H7 (cell line): Measurements from ENCODE around the gene UBXN6. TPM values are rescaled to one million over a fixed set of nuclear protein-coding genes. Genes with fewer than 3 reads are reported as not detected.

Source experiments
- DNase-seq: peaks from one replicate; pipeline ENCODE4 v3.0.0; 2012
- H3K27me3 ChIP-seq: 2 replicates; pipeline ENCODE4 v1.6.0; 2011; ENCODE audit warnings: mild to moderate bottlenecking, low read length; ENCODE audit not compliant: control insufficient read depth, insufficient read depth
- H3K36me3 ChIP-seq: replicated peaks from 2 replicates; pipeline ENCODE4 v1.5.1; 2011; ENCODE audit warnings: low read length; ENCODE audit not compliant: control insufficient read depth, insufficient read depth
- H3K4me3 ChIP-seq: 2 replicates; pipeline ENCODE4 v1.5.1; 2011; ENCODE audit warnings: low read depth, mild to moderate bottlenecking, control low read depth, low read length, moderate library complexity; ENCODE audit not compliant: insufficient read depth
- total RNA-seq: library from RNA; depleted of rRNA; stranded (reverse); fragments of >200 nt; shearing (Covaris generic); gene quantifications from 2 replicates; pipeline ENCODE4 v1.2.3, GENCODE V29; 2014

UBXN6 gene
- total RNA-seq, 1 experiment from 2014 or later = 41.8 TPM

GRCh38 chr19:4499318-4499717 is 41.7 kb upstream of the UBXN6 start:
- H3K4me3 ChIP-seq = no peak overlapping the region
- H3K27me3 ChIP-seq = no peaks in the 10 kb centered on the region

GRCh38 chr19:4498694-4499093 is 41.1 kb upstream of the UBXN6 start:
- Histone ChIP-seq H3K36me3 (peaks cover 10% of the 10 kb centered on the region), H3K4me3 (no peak overlapping the region), H3K27me3 (no peaks in the 10 kb centered on the region)
- peak; percentile 42 for DNase-seq

More at GRCh38 chr19:4499318-4499717, 41.7 kb upstream of the UBXN6 start:
- H3K36me3 ChIP-seq = peaks cover 10% of the 10 kb centered on the region
- DNase-seq = peak; percentile 45

- DNase-seq = no peak
- H3K4me3 ChIP-seq = no peak overlapping the region
- H3K36me3 ChIP-seq = peaks cover 12% of the 10 kb centered on the region
- no peaks in the 10 kb centered on the region for H3K27me3 ChIP-seq
Measured at GRCh38 chr19:4497770-4498389, 40.3 kb upstream of the UBXN6 start.

- Histone ChIP-seq H3K4me3 (no peak overlapping the region), H3K27me3 (no peaks in the 10 kb centered on the region), H3K36me3 (peaks cover 23% of the 10 kb centered on the region)
- DNase-seq = peak; percentile 36
Measured at GRCh38 chr19:4496304-4496703, 38.7 kb upstream of the UBXN6 start.

- peak; percentile 82 for DNase-seq
- H3K27me3 ChIP-seq = no peaks in the 10 kb centered on the region
- H3K36me3 ChIP-seq = peaks cover 25% of the 10 kb centered on the region
- H3K4me3 ChIP-seq = no peak overlapping the region
Measured at GRCh38 chr19:4495471-4495870, 37.9 kb upstream of the UBXN6 start.

- Histone ChIP-seq H3K4me3 (no peak overlapping the region), H3K27me3 (no peaks in the 10 kb centered on the region), H3K36me3 (peaks cover 28% of the 10 kb centered on the region)
- DNase-seq = no peak
Measured at GRCh38 chr19:4494691-4495064, 37.1 kb upstream of the UBXN6 start.

GRCh38 chr19:4493929-4494690 is 36.5 kb upstream of the UBXN6 start:
- DNase-seq = peak; percentile 57
- peaks cover 30% of the 10 kb centered on the region for H3K36me3 ChIP-seq
- H3K27me3 ChIP-seq = no peaks in the 10 kb centered on the region
- H3K4me3 ChIP-seq = no peak overlapping the region

- Histone ChIP-seq H3K36me3 (peaks cover 33% of the 10 kb centered on the region), H3K27me3 (no peaks in the 10 kb centered on the region), H3K4me3 (no peak overlapping the region)
- peak; percentile 63 for DNase-seq
Measured at GRCh38 chr19:4493104-4493928, 35.7 kb upstream of the UBXN6 start.

- Histone ChIP-seq H3K4me3 (no peak overlapping the region), H3K36me3 (peaks cover 29% of the 10 kb centered on the region), H3K27me3 (no peaks in the 10 kb centered on the region)
- DNase-seq = no peak
Measured at GRCh38 chr19:4492337-4493103, 34.9 kb upstream of the UBXN6 start.

- no peak overlapping the region for H3K4me3 ChIP-seq
- DNase-seq = peak; percentile 51
- no peaks in the 10 kb centered on the region for H3K27me3 ChIP-seq
- H3K36me3 ChIP-seq = peaks cover 28% of the 10 kb centered on the region
Measured at GRCh38 chr19:4491446-4491845, 33.9 kb upstream of the UBXN6 start.

GRCh38 chr19:4488496-4488895 is 30.9 kb upstream of the UBXN6 start:
- peaks cover 28% of the 10 kb centered on the region for H3K36me3 ChIP-seq
- H3K4me3 ChIP-seq = no peak overlapping the region
- no peaks in the 10 kb centered on the region for H3K27me3 ChIP-seq
- DNase-seq = peak; percentile 33

GRCh38 chr19:4487572-4487971 is 30.0 kb upstream of the UBXN6 start:
- no peaks in the 10 kb centered on the region for H3K27me3 ChIP-seq
- DNase-seq = no peak
- H3K36me3 ChIP-seq = peaks cover 23% of the 10 kb centered on the region
- no peak overlapping the region for H3K4me3 ChIP-seq

- peak; percentile 30 for DNase-seq
- no peaks in the 10 kb centered on the region for H3K27me3 ChIP-seq
- H3K36me3 ChIP-seq = peaks cover 11% of the 10 kb centered on the region
Measured at GRCh38 chr19:4483385-4483784, 25.8 kb upstream of the UBXN6 start.

GRCh38 chr19:4482721-4483364 is 25.2 kb upstream of the UBXN6 start:
- DNase-seq = peak; percentile 57
- Histone ChIP-seq H3K36me3 (peaks cover 11% of the 10 kb centered on the region), H3K27me3 (no peaks in the 10 kb centered on the region), H3K4me3 (no peak overlapping the region)

More at GRCh38 chr19:4483385-4483784, 25.8 kb upstream of the UBXN6 start:
- H3K4me3 ChIP-seq = no peak overlapping the region
